Activated CD4-positive, CD25-positive, alpha-beta regulatory T cell treated with anti-CD3 and anti-CD28 coated beads, Interleukin-2, amount 50 U/mL, for 72 hours (primary cell): ENCODE results near the gene ZCCHC18.

Experiments
- DNase-seq: peaks from one replicate; pipeline ENCODE4 v3.0.0; 2021

Gene ZCCHC18

DNA sequence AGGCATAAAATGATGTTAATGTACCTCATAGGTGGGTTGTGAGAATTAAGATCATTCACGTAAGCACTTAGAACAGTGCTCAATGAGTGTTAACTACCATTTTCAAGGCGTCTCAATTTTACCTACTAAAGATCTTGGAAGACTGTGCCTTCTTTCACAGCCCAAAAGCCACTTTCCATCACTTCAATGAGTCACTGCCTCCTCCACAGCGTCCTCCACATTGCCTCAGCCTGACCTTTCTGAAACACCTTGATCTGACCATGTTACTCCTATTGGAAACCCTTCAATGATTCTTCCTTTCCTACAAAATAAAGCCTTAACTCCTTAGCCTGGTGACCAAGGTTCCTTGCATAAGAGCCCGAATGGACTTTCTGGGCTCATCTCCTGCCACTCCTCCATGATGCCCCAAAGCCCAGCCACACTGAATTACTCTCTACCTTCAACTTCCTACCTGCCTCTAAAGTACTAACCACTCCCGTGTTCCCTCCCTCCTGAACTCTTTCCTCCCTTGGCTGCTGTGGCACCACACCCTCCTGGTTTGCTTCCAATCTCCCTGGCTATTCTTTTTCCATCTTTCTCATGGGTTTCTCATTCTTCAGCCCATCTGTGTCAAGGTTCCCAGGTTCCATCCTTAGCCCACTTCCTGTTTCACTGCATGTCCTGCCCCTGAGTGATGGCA is 22.4 kb downstream of the ZCCHC18 start:
- DNase-seq: no peak

DNA sequence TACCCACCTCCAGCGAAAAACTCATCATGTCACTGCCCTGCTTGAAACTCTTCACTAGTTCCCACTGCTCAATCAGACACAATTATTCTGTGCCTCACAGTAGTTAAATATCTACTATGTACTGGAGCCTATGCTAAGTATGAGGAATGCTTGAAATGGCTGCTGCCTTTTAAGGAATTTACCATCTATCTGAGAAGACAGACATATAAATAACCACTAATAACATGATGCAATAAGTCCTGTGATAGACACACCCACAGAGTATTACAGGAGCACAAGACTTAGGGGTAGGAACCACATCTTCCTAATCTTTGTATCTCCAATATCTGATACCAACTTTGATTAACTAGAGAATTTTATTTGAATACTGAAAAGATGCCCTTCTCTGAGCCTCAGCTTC is 23.4 kb downstream of the ZCCHC18 start:
- no peak for DNase-seq

- peak; percentile 52 for DNase-seq
Measured at GRCh38 chrX:104136241-104137019, 24.1 kb downstream of the ZCCHC18 start.

- DNase-seq: no peak
Measured at GRCh38 chrX:104137496-104137895, 25.2 kb downstream of the ZCCHC18 start.

DNA sequence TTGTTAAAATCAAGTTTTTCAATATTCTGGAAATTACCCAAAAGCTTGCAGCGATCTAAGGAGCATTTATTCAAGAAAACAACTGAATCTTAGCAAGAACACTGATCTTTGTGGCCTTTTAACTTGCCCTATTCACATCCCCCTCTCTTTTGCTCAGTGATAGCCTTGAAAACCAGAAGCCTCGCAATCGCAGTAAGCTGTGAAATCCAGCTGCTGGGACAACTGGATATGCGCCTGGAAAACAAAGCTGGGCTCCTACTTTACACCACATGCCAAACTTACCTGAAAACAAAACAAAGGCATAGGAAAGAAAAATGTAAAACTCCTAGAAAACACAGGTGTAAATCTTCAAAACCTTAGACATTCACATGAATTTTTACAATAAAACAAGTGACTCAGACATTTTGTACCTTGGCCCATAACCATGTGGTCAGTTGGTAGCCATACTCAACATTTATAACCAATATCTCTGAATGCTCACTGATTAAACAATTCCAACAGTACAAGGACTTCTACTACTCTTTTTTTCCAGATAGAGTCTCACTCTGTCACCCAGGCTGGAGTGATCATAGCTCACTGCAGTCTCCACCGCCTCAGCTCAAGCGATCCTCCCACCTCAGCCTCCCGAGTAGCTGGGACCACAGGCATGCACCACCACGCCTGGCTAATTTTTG is 28.9 kb downstream of the ZCCHC18 start:
- no peak for DNase-seq

DNA sequence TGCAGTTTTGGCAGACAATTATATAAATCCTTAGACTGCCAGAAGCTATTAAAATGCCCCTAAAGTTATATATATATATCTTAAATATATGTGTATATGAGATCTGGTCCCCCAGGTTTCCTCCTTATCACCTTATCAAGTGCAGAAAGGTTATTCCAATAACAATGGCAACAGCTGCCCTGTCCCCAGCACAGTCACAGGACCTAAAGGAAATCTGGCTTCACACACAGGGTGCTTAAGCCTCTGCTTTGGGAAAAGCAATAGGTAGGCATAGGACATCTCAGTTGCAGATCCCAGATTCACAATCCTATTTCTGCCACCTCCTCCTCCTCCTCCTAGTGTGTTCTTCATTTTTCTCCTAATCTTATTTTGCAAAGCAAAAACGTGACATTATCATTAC is 38.7 kb downstream of the ZCCHC18 start:
- DNase-seq: no peak

GRCh38 chrX:104156630-104157529 is 44.6 kb downstream of the ZCCHC18 start, which contains the start of gene SLC25A53:
SLC25A53 (minus strand) TSS chrX:104157009; CDS start chrX:104105257, 51,752 bp downstream.
- peak; percentile 71 for DNase-seq
